ENCODE measurements around the gene RASD1.
"Not testable (repeated sequence)": the region's sequence is repeated elsewhere in the genome, so short reads cannot be mapped to it uniquely, and the experiment has no call there.

RASD1 gene

DNA sequence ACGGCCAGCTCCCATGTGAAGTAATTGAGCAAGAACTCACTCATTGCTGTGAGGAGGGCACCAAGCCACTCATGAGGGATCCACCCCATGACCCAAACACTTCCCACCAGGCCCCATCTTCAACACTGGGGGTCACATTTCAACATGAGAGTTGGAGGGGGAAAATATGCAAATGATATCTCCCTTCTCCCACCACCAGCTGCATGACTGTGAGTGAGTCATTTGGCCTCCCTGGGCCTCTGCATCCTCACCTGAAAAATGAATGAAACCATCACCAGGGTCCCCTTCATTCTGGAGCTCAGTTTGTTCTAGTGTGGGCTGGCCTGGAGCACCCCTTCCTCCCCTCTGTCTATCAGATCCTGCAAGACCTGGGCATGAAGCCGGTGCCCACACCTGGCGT, 26.2 kb downstream of the RASD1 start:
- no peak for DNase-seq (ENCODE audit: low read depth in 2 of 2)

DNA sequence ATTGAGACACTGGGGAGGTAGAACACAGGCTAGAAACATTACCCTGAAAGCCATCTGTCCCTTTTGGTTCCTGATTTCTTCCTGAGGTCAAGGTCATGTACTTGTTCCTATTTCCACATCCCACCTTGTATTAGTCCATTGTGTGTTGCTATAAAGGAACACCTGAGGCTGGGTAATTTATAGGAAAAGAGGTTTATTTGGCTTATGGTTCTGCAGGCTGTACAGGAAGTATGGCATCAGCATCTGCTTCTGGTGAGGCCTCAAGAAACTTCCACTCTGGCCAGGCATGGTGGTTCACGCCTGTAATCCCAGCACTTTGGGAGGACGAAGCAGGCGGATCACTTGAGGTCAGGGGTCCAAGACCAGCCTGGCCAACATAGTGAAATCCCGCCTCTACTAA, 26.8 kb downstream of the RASD1 start:
- no peak for DNase-seq (ENCODE audit: low read depth in 2 of 2)

DNA sequence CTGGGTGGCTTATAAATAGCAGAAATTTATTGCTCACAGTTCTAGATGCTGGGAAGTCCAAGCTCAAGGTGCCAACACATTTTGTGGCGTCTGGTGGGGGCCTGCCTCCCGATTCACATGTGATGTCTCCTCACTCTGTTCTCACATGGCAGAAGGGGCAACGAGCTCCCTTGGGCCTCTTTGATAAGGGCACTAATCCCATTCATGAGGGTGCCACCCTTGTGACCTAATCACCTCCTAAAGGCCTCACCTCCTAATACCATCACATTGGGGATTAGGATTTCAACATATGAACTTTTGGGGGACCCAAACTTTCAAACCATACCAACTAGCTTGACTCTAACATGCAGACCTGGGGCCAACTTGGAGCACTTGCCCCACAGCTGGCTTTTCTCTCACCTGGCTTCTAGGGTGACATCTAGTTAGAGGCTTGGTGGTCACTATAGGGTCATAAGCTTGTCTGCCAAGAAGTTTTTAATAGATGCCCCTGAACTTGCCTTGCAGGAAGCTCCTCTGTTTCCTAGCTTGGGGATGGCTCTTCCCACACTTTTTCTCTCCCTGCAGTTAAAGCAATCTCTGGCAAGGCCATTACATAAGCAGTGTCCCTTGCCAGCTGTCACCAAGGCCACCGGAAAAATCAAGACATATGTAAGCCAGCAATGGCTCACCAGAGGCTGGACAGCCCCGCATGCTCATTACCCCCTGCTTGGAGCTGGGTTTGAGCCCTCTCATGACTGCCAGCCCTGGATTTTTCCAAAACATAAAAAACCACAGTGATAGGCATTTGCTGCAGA, 27.8 kb downstream of the RASD1 start:
- no peak for DNase-seq (ENCODE audit: low read depth in 2 of 2)

DNA sequence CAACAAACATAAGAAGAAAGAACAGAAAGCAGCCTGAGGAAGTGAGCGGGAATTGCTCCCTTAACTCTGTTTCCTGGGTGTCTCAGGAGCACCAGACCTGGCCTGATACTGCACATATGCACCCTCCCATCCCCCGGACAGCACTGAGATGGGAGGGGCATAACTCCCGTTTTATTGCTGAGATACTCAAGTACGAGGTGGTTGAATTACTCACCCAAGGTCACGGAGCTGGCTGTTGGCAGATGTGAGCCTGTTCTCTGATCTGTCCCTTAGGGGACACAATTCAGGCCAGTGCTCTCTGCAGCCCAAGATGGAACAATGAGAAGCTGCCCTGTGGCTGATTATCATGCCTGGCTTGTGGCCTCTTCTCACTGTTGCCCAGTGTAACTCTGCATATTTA, 28.5 kb downstream of the RASD1 start:
- no peak for DNase-seq (ENCODE audit: low read depth in 2 of 2)

GRCh38 chr17:17467016-17467415, 29.2 kb downstream of the RASD1 start:
- DNase-seq (ENCODE audit: low read depth in 2 of 2) = no peak

GRCh38 chr17:17466511-17466910, 29.7 kb downstream of the RASD1 start:
- no peak for DNase-seq (ENCODE audit: low read depth in 2 of 2)

DNA sequence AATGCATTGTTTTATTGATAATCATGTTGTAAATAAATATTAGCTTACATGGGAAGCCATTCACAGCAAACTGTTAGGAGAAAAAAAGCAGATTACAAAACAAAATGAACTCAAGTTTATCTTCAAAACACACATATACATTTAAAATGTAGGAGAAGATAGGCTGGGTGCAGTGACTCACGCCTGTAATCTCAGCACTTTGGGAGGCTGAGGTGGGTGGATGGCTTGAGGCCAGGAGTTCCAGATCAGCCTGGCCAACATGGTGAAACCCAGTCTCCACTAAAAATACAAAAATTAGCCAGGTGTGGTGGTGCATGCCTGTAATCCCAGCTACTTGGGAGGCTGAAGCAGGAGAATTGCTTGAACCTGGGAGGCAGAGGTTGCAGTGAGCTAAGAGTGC, 30.3 kb downstream of the RASD1 start:
- DNase-seq (ENCODE audit: low read depth in 2 of 2) = not testable (repeated sequence)

DNA sequence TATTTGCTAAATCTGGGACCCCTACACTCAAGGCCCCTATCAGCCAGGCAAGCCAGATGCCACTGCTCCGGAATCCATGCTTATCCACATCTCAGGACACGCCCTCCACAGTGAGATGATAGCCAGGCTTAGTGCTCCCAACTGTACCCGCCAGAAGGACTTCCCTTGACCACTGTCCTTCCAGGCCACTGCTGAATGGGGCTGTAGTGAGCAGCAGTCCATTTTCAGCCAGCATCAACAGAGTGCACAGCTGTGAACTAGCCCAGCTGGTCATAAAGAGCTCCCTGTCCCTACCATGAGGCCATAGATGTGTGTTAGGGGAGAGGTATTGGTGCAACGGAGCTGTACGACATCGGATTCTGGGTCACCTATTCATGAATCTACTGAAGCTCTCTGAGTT, 32.4 kb downstream of the RASD1 start:
- DNase-seq (ENCODE audit: low read depth in 2 of 2) = no peak

- DNase-seq (ENCODE audit: low read depth in 2 of 2) = no peak
These were observed 34.0 kb downstream of the RASD1 start for GRCh38 chr17:17462048-17462824.

GRCh38 chr17:17460038-17460437, 36.2 kb downstream of the RASD1 start:
- DNase-seq (ENCODE audit: low read depth in 2 of 2) = no peak

DNA sequence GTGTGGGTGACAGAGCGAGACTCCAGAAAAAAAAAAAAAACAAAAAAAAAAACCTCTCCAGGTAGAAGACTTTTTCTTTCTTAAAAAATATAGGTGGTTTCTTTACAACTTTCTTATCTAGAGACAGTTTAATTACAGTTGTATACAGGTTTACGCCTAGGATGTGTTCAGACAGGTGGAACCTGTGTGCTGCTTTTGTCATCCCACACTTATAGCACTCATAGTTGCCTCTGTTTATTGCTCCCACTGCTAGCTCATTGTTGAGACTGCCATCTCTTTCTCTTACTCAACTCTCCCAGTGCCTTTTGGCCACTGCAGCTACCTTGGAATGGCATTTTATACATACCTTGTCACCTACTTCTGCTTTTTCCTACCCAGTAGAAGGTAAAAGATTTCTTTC, 38.5 kb downstream of the RASD1 start:
- DNase-seq (ENCODE audit: low read depth in 2 of 2) = no peak

DNA sequence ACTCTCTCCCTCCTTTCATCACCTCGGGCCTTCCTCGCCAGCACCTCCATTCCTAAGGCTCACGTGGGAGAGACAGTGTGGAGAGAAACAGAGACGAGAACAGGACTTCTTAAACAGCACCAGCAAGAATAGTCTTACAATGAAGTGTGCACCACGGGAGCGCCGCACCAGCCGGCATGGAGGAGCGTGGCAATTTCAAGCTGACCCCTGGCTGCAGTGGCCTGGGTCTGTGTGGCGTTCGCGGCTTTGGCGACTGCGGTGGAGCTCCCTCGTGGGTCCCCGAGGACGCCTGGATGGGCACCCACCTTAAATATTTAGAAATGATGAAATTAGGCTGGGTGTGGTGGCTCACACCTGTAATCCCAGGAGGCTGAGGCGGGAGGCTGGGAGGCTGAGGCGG, 39.9 kb downstream of the RASD1 start:
- no peak for DNase-seq (ENCODE audit: low read depth in 2 of 2)

DNA sequence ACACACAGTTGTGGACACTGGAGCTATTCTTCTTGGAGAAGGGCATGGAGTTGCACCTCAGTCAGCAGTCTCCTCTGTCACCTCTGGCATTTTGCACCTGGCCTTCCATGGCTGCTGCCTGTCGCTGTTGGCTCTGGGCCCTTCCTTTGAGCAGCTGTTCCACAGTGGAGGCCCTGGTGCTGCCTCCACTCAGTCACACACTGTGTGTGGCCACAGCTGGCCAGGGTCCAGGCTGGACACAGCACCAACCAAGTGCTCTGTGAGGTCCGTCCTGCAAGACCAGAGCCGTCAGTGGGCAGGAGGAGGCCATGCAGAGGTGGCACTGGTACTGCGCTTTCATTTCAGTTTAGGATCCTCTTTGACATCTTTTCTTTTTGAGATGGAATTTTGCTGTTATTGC, 41.0 kb downstream of the RASD1 start:
- DNase-seq (ENCODE audit: low read depth in 2 of 2) = no peak

DNA sequence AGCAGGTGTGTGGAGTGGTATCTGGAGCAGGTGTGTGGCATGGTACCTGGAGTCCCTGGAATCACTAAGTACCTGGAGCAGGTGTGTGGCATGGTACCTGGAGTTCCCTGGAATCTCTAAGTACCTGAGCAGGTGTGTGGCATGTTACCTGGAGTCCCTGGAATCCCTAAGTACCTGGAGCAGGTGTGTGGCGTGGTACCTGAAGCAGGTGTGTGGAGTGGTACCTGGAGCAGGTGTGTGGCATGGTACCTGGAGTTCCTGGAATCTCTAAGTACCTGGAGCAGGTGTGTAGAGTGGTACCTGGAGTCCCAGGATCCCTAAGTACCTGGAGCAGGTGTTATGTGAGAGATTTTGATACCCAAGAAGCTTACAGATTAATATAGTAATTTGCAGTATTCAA, 41.5 kb downstream of the RASD1 start:
- DNase-seq (ENCODE audit: low read depth in 2 of 2) = not testable (repeated sequence)

GRCh38 chr17:17454276-17454675, 41.9 kb downstream of the RASD1 start:
- no peak for DNase-seq (ENCODE audit: low read depth in 2 of 2)

DNA sequence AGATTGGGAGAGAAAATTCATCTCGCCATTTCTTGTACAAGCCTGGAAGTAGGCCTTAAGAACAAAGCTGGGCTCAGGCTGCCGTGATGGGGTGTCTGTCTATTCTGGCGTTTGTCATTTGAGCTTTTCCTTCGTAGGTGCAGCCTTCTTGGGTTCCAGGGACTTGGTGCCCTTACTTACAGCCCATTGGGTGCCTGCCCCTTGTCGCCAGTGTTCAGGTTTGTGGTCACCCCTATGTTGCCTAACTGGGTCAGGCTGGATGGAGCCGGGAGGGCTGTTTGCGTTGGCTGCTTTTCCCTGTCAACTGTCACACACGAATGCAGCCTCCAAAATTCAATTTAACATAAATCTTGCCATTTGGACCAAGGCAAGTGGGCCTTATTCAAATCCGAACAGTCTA, 43.1 kb downstream of the RASD1 start:
- DNase-seq (ENCODE audit: low read depth in 2 of 2) = no peak

DNA sequence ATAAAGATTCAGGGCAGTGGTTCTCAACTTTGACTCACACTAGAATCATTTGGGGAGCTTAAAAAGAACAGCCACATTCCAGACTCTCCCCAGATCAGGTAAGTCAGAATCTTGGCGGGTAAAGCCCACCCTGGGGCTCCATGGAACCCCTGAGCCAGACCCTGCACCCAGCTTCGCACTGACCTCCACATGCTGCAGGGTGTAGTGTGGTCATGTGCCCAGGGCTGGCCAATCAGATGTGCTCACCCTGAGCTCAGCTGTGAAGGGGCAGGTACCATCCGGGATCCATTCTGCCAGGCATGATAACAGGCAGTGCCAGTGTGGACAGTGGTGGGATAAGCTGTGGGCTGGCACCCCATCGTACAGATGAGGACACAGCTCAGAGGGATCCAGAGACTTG, 47.5 kb downstream of the RASD1 start:
- DNase-seq (ENCODE audit: low read depth in 2 of 2) = no peak

- no peak for DNase-seq (ENCODE audit: low read depth in 2 of 2)
These were observed 48.1 kb downstream of the RASD1 start for GRCh38 chr17:17448076-17448475.

GRCh38 chr17:17447264-17447663, 48.9 kb downstream of the RASD1 start:
- DNase-seq (ENCODE audit: low read depth in 2 of 2) = no peak

DNA sequence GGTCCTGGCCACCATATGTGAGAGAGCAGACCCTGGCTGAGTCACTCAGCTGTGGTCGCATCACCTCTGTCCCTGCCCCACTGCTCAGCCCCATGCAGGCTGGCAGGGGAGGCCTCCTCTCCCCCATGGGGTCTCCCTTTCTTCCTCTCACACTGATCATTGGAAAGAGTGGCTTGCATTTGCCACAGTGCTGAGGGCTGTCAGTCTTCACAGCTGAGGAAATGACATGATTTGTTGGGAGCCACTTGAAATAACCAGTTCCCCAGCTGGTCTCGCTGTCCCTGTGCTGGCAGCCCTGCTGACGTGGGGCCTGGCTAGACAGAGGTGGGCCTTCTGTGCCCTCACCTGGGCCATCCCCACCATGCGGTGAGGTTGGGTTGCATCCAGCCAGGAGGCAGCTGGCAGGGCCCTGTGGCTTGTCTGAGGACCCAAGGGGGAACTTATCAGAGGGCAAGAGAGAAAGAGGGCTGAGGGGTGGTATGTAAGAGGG, 49.5 kb downstream of the RASD1 start:
- no peak for DNase-seq (ENCODE audit: low read depth in 2 of 2)

DNA sequence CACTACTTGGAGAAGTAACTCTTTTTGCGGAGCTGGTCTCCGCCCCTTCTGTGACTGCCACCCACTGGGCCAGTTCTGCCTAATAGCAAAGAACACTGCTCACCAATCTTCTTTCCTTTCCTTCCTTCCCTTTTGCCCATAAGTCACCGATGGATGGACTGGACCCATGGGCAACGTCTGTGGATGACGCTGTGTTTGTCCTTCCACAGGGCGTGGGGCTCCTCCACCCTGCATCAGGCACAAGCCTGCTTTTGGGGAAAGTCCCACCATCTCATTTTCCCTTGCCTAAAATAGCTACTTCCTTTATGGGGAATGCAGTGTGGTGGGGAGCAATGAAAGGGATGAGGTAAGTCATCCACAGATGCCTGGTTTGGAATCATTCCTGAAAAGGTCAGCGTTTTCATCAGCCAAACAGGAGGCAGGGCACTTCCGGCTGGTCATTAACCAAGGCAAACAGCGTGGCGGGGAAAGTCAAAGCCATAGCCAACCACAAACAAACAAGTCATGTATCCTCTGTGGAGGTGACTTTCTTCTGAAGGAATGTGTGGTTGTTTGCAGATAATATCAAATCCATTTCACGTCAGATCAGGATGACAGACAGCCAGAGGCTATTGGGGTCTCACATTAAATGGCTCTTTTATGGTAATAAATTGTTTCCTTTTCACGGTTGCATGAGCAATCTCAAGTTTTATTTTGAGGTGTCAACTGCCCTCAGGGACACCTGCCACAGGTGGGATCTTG, 50.1 kb downstream of the RASD1 start:
- DNase-seq (ENCODE audit: low read depth in 2 of 2) = no peak

- no peak for DNase-seq (ENCODE audit: low read depth in 2 of 2)
These were observed 50.8 kb downstream of the RASD1 start for GRCh38 chr17:17445296-17445924.
